Smooth muscle cell of the brain vasculature (primary cell): ENCODE data around the gene AOX1.
"Not testable (repeated sequence)": the region's sequence is repeated elsewhere in the genome, so short reads cannot be mapped to it uniquely, and the experiment has no call there.

Experiments
- DNase-seq: peaks from one replicate; pipeline ENCODE4 v3.0.0-alpha.2; 2012; ENCODE audit warnings: low read depth, low spot score

The AOX1 gene

GRCh38 chr2:200665626-200666453, 80.0 kb downstream of the AOX1 start:
- DNase-seq: no peak

DNA sequence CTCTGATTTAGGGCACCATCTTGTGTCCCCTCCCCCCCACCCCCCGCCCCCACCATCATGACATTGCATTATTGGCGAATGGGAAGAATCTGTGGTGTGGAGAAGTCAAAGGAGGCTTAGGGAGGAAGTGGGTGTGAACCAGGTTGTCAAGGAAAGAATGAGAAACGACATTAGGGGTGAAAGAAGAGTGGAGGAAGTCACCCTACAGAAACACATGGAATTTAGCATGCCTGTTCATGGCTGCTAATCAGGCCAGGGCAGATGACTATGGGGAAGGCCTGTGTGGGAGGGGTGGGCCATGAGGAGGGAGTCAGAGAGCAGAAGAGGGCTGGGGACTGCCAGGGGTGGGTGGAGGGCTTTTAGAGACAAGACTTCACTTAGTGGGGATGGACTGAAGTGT, 81.6 kb downstream of the AOX1 start:
- no peak for DNase-seq

DNA sequence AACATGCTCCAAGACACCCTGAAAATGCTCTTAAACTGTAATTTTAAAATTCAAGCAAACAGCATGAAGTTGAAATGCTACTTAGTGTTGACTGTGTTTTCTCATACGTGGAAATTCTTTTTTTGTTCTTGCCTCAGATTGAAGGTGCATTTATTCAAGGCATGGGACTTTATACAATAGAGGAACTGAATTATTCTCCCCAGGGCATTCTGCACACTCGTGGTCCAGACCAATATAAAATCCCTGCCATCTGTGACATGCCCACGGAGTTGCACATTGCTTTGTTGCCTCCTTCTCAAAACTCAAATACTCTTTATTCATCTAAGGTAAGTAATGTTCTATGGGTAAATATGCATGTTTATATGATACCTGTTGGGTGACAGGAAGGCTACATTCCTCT, 82.7 kb downstream of the AOX1 start:
- DNase-seq: no peak

GRCh38 chr2:200669308-200669707, 83.5 kb downstream of the AOX1 start:
- no peak for DNase-seq

DNA sequence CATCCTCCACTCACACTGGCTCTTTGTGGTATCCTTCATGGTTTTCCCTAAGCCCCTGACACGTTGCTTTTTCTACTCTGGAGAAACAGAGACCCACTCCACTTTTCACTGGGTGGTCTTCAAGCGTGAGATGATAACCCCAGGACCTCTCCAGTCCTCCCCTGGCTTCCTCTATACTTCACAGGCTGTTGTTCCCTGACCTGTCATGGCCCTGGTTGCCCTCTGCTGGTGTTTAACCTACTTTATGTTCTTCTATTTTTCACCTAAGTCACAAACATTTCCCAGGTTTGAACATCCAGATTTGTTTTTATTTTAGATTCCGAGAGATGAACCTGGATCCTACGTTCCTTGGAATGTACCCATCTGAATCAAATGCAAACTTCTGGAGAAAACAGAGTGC, 84.5 kb downstream of the AOX1 start:
- DNase-seq: no peak

DNA sequence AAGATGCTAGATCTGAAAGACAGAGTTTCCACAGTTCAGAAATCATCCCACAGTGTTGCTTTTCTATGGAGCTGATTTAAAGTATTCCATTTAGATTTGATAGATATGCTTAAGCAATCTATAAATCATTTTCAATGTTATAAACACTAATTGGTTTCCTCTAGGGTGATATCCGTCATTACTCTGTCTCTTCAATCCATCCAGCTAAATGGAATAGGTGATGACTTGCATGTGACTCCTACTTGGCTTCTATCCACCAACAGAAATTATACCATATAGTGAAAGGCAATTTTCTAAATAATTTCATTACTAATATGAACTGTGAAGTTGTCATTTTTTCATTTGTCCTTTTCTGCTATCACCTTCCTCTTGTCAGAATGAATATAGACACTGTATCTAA, 84.9 kb downstream of the AOX1 start:
- no peak for DNase-seq

- DNase-seq: no peak
Measured at GRCh38 chr2:200673191-200673590, 87.4 kb downstream of the AOX1 start.

- no peak for DNase-seq
Measured at GRCh38 chr2:200674837-200675236, 89.0 kb downstream of the AOX1 start.

GRCh38 chr2:200677171-200677570, 91.4 kb downstream of the AOX1 start:
- no peak for DNase-seq

GRCh38 chr2:200677721-200678532, 92.1 kb downstream of the AOX1 start:
- DNase-seq: peak; percentile 18

DNA sequence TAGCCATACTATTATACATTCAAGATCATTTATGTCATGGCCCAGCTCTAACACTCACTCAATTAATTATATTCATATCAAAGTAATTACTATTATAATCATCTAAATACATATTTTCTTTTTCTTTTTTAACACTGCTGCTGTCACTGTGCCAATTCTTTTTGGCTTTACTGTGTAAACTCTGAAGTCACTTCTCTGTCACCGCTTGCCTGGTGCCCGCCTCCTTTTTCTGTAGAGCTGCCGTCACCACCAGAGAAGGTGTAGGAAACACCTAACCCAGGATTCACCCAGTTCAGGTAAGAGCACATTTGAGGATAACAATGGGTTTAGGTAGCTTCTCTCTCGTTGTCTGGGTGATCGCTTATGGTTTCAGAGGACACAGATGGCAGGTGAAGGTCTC, 93.3 kb downstream of the AOX1 start:
- no peak for DNase-seq

GRCh38 chr2:200679535-200679934, 93.7 kb downstream of the AOX1 start:
- no peak for DNase-seq

DNA sequence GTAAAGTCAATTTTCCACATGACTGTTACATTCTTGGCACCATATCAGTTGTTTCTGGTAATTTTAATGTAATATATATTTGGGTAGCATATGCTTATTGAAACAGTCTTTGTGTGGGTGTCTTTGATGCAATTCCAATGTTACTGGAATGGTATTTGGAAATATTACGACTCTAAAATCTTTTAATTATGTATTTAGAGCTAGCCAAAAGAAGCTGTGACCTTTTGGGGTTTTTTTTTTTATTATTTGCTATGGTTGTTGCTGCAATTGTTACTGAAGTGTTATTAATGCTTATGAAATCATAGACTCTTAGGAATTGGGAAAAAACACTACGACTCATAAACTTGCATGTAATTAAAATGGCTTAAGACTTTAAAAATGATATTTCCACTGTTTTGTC, 95.9 kb downstream of the AOX1 start:
- DNase-seq: no peak

DNA sequence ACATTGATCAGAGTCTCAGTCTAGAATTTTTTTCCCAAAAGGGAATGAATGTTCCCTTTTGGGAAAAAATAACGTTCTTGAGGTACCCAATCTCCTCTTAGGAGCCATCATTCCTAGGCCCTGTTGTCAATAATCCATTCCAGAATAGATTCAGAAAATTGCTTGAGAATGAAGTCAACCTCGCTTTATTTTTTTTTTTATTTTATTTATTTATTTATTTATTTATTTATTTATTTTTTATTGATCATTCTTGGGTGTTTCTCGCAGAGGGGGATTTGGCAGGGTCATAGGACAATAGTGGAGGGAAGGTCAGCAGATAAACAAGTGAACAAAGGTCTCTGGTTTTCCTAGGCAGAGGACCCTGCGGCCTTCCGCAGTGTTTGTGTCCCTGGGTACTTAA, 96.6 kb downstream of the AOX1 start:
- DNase-seq: not testable (repeated sequence)

- no peak for DNase-seq
Measured at GRCh38 chr2:200687922-200688920, 102.4 kb downstream of the AOX1 start.

- no peak for DNase-seq
Measured at GRCh38 chr2:200689115-200689514, 103.3 kb downstream of the AOX1 start.

GRCh38 chr2:200693836-200694470, 108.1 kb downstream of the AOX1 start:
- no peak for DNase-seq

DNA sequence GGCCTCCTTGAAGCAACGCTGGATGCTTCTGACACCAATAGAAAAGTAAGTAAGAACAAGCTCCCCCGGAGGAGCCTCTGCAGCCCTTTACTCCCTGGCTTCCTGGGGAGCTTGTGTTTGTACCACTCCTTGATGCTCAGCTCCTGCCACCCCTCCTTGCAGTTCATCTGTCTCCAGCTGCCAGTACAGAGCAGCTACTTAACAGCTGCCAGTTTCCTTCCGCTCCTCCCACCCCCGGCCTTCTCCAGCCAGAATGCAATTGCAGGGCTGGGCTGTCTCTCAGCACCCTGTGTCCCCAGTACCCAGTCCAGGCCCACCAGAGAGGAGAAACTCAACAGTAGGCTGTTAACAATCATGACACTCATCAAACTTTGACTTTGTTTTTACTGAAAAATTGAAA, 109.4 kb downstream of the AOX1 start:
- DNase-seq: no peak

DNA sequence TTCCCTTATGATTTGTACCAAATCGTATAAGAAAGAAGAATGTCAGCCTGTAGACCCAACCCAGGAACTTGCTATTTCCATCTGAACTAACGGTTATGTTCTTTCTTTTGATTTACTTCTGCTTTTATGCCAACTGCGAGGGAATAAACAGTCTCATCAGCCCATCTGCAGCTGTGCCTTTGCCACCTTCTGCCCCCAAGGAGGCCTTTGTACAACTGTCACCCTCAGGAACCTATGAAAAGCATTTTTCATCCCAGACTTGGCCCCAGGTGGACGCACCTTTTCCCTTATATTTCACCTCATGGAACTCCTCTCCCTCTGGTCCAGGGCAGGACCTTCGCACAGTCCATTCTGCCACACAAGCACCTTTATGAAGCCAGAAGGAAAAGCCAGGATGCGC, 109.8 kb downstream of the AOX1 start:
- DNase-seq: no peak

DNA sequence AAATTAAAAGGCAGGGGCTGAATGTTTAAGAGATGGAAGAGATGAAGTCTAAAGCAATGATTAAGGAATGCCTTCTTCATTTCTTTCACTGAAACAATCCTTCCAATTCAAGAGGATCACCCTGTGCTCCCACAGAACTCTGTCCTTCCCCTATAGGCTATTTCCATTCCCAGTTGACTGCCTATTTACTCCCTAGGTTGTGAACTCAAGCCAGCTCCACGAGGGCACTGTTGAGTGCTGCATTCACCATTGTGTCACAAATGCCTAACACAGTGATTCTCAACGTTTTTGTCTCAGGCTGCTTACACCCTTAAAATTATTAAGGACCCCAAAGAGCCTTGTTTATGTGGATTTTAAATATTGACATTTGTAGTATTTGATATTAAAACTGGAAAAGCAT, 112.4 kb downstream of the AOX1 start:
- no peak for DNase-seq

DNA sequence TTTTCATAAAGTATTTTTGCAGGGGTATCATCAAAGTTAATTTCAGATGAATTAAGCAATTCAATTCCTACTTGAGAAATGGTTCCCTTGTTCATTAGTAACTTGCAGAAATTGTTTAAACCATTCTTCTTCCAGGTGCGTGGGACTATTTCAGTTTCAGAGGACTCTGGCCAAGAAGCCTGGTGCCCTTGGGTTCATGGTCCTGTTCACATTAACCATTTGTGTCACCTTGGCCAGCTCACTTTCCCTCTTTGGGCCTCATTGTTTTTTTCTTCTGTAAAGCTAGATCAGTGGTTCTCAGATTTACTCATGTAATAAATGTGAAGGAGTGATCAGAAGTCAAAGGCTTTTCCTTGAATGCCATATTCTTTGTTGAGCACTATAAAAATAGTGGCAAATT, 113.5 kb downstream of the AOX1 start:
- no peak for DNase-seq
